Measurements from ENCODE around the gene SLFN5.

SLFN5 gene

DNA sequence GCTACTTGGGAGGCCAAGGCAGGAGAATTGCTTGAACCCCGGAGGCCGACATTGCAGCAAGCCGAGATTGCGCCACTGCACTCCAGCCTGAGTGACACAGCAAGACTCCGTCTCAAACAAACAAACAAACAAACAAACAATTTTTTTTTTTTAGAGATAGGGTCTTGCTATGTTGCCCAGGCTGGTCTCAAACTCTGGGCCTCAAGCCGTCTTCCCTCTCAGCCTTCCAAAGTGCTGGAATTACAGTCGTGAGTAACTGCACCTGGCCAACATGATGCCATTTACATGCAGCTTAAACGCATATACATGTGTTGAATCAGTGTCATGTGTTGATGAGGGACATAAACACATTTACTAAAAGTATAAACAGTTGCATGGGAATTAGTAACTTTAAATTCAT lies 2.0 kb upstream of the SLFN5 start:
- 0 out of 2 replicates have a peak, but pooled peaks cover 2% of the 10 kb centered on the region for H3K4me1 ChIP-seq (ENCODE audit: control insufficient read depth, insufficient read depth, low read length)
- WGBS (ENCODE audit: insufficient coverage, insufficient read length): no CpG with 5 or more reads among the region's 8 CpGs
- H3K36me3 ChIP-seq (ENCODE audit: control insufficient read depth, insufficient read depth, low read length): no peaks in the 10 kb centered on the region
- H3K27ac ChIP-seq (ENCODE audit: low read length): no peak overlapping the region
- no peaks in the 10 kb centered on the region for H3K27me3 ChIP-seq (ENCODE audit: control insufficient read depth, insufficient read depth, low read length)
- no peak overlapping the region for H3K4me3 ChIP-seq (ENCODE audit: low read length)
- no peaks in the 10 kb centered on the region for H3K9me3 ChIP-seq (ENCODE audit: control insufficient read depth, insufficient read depth, low read length)
- no peak for DNase-seq (ENCODE audit: low read depth, low spot score)

- Histone ChIP-seq H3K4me1 (ENCODE audit: control insufficient read depth, insufficient read depth, low read length) (0 out of 2 replicates have a peak, but pooled peaks cover 2% of the 10 kb centered on the region), H3K27ac (ENCODE audit: low read length) (no peak overlapping the region), H3K9me3 (ENCODE audit: control insufficient read depth, insufficient read depth, low read length) (no peaks in the 10 kb centered on the region), H3K4me3 (ENCODE audit: low read length) (no peak overlapping the region; the same call in 1 of the 2 replicates), H3K27me3 (ENCODE audit: control insufficient read depth, insufficient read depth, low read length) (no peaks in the 10 kb centered on the region), H3K36me3 (ENCODE audit: control insufficient read depth, insufficient read depth, low read length) (no peaks in the 10 kb centered on the region)
- no peak for DNase-seq (ENCODE audit: low read depth, low spot score)
- WGBS (ENCODE audit: insufficient coverage, insufficient read length): no CpG with 5 or more reads among the region's 19 CpGs
These were observed 1.4 kb upstream of the SLFN5 start for GRCh38 chr17:35241520-35241919.

GRCh38 chr17:35242158-35242804 lies 591 bp upstream of the SLFN5 start:
- Histone ChIP-seq H3K4me1 (ENCODE audit: control insufficient read depth, insufficient read depth, low read length) (0 out of 2 replicates have a peak, but pooled peaks cover 2% of the 10 kb centered on the region), H3K4me3 (ENCODE audit: low read length) (peak overlapping the region; percentile 80; the same call in 1 of the 2 replicates), H3K9me3 (ENCODE audit: control insufficient read depth, insufficient read depth, low read length) (no peaks in the 10 kb centered on the region), H3K36me3 (ENCODE audit: control insufficient read depth, insufficient read depth, low read length) (no peaks in the 10 kb centered on the region), H3K27ac (ENCODE audit: low read length) (no peak overlapping the region), H3K27me3 (ENCODE audit: control insufficient read depth, insufficient read depth, low read length) (no peaks in the 10 kb centered on the region)
- no CpG with 5 or more reads among the region's 43 CpGs for WGBS (ENCODE audit: insufficient coverage, insufficient read length)
- DNase-seq (ENCODE audit: low read depth, low spot score): peak; percentile 60

GRCh38 chr17:35243561-35244340 lies 879 bp downstream of the SLFN5 start:
- Histone ChIP-seq H3K36me3 (ENCODE audit: control insufficient read depth, insufficient read depth, low read length) (no peaks in the 10 kb centered on the region), H3K27ac (ENCODE audit: low read length) (no peak overlapping the region), H3K27me3 (ENCODE audit: control insufficient read depth, insufficient read depth, low read length) (no peaks in the 10 kb centered on the region), H3K9me3 (ENCODE audit: control insufficient read depth, insufficient read depth, low read length) (no peaks in the 10 kb centered on the region), H3K4me1 (ENCODE audit: control insufficient read depth, insufficient read depth, low read length) (0 out of 2 replicates have a peak, but pooled peaks cover 2% of the 10 kb centered on the region), H3K4me3 (ENCODE audit: low read length) (peak overlapping the region; percentile 80; the same call in 1 of the 2 replicates)
- no peak for DNase-seq (ENCODE audit: low read depth, low spot score)
- WGBS (ENCODE audit: insufficient coverage, insufficient read length): no CpG with 5 or more reads among the region's 14 CpGs

GRCh38 chr17:35244341-35245195 lies 1.7 kb downstream of the SLFN5 start:
- DNase-seq (ENCODE audit: low read depth, low spot score): no peak
- H3K27ac ChIP-seq (ENCODE audit: low read length): no peak overlapping the region
- no peaks in the 10 kb centered on the region for H3K36me3 ChIP-seq (ENCODE audit: control insufficient read depth, insufficient read depth, low read length)
- no peaks in the 10 kb centered on the region for H3K27me3 ChIP-seq (ENCODE audit: control insufficient read depth, insufficient read depth, low read length)
- no peak overlapping the region for H3K4me3 ChIP-seq (ENCODE audit: low read length)
- no peaks in the 10 kb centered on the region for H3K9me3 ChIP-seq (ENCODE audit: control insufficient read depth, insufficient read depth, low read length)
- WGBS (ENCODE audit: insufficient coverage, insufficient read length): no CpG with 5 or more reads among the region's 13 CpGs
- H3K4me1 ChIP-seq (ENCODE audit: control insufficient read depth, insufficient read depth, low read length): 0 out of 2 replicates have a peak, but pooled peaks cover 2% of the 10 kb centered on the region

DNA sequence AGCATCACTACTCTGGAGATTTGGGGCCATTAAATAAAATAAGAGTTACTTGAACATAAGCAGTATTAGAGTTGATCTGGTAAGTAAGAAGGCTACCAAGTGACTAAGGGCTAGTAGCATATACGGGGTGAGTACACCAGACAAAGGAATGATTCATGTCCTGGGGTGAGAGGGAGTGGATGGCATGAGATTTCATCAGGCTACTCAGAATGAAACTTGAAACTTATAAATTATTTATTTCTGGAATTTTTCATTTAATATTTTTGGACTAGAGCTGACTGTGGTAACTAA lies 2.3 kb downstream of the SLFN5 start:
- no peak for DNase-seq (ENCODE audit: low read depth, low spot score)
- Histone ChIP-seq H3K4me3 (ENCODE audit: low read length) (no peak overlapping the region), H3K36me3 (ENCODE audit: control insufficient read depth, insufficient read depth, low read length) (no peaks in the 10 kb centered on the region), H3K4me1 (ENCODE audit: control insufficient read depth, insufficient read depth, low read length) (0 out of 2 replicates have a peak, but pooled peaks cover 2% of the 10 kb centered on the region), H3K9me3 (ENCODE audit: control insufficient read depth, insufficient read depth, low read length) (no peaks in the 10 kb centered on the region), H3K27ac (ENCODE audit: low read length) (no peak overlapping the region), H3K27me3 (ENCODE audit: control insufficient read depth, insufficient read depth, low read length) (no peaks in the 10 kb centered on the region)
- WGBS (ENCODE audit: insufficient coverage, insufficient read length): no CpG with 5 or more reads among the region's 1 CpG

GRCh38 chr17:35252651-35253050 lies 9.8 kb downstream of the SLFN5 start:
- no peaks in the 10 kb centered on the region for H3K4me1 ChIP-seq (ENCODE audit: control insufficient read depth, insufficient read depth, low read length)
- DNase-seq (ENCODE audit: low read depth, low spot score): no peak
- no peaks in the 10 kb centered on the region for H3K27me3 ChIP-seq (ENCODE audit: control insufficient read depth, insufficient read depth, low read length)
- H3K36me3 ChIP-seq (ENCODE audit: control insufficient read depth, insufficient read depth, low read length): no peaks in the 10 kb centered on the region
- H3K4me3 ChIP-seq (ENCODE audit: low read length): no peak overlapping the region
- no peaks in the 10 kb centered on the region for H3K9me3 ChIP-seq (ENCODE audit: control insufficient read depth, insufficient read depth, low read length)
- no CpG with 5 or more reads among the region's 2 CpGs for WGBS (ENCODE audit: insufficient coverage, insufficient read length)
- H3K27ac ChIP-seq (ENCODE audit: low read length): no peak overlapping the region

GRCh38 chr17:35254107-35254773 lies 11.4 kb downstream of the SLFN5 start:
- DNase-seq (ENCODE audit: low read depth, low spot score): no peak
- no CpG with 5 or more reads among the region's 8 CpGs for WGBS (ENCODE audit: insufficient coverage, insufficient read length)
- H3K27ac ChIP-seq (ENCODE audit: low read length): no peak overlapping the region
- H3K27me3 ChIP-seq (ENCODE audit: control insufficient read depth, insufficient read depth, low read length): no peaks in the 10 kb centered on the region
- no peaks in the 10 kb centered on the region for H3K36me3 ChIP-seq (ENCODE audit: control insufficient read depth, insufficient read depth, low read length)
- no peaks in the 10 kb centered on the region for H3K4me1 ChIP-seq (ENCODE audit: control insufficient read depth, insufficient read depth, low read length)
- no peak overlapping the region for H3K4me3 ChIP-seq (ENCODE audit: low read length)
- H3K9me3 ChIP-seq (ENCODE audit: control insufficient read depth, insufficient read depth, low read length): no peaks in the 10 kb centered on the region

DNA sequence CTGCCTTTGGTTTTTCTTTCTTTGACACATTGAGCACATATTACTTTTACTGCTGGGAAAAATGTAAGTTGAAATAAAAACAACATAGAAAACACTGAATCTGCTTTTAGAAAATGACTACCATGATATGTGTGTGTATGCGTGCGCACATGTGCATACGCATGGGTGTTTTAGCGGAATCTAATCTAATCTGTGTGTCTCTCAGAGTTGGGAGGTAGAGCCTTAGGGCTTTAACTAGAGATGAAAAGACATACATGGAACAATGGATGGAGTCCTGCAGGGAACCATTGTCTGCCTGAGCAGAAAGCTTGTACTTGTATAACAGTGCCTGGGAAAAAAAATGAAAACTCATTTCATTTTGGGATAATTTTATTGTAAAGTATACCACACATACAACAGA lies 12.4 kb downstream of the SLFN5 start:
- Histone ChIP-seq H3K4me1 (ENCODE audit: control insufficient read depth, insufficient read depth, low read length) (no peaks in the 10 kb centered on the region), H3K4me3 (ENCODE audit: low read length) (no peak overlapping the region), H3K9me3 (ENCODE audit: control insufficient read depth, insufficient read depth, low read length) (no peaks in the 10 kb centered on the region), H3K27ac (ENCODE audit: low read length) (no peak overlapping the region), H3K27me3 (ENCODE audit: control insufficient read depth, insufficient read depth, low read length) (no peaks in the 10 kb centered on the region), H3K36me3 (ENCODE audit: control insufficient read depth, insufficient read depth, low read length) (no peaks in the 10 kb centered on the region)
- DNase-seq (ENCODE audit: low read depth, low spot score): no peak
- no CpG with 5 or more reads among the region's 4 CpGs for WGBS (ENCODE audit: insufficient coverage, insufficient read length)

- Histone ChIP-seq H3K27ac (ENCODE audit: low read length) (no peak overlapping the region), H3K9me3 (ENCODE audit: control insufficient read depth, insufficient read depth, low read length) (no peaks in the 10 kb centered on the region), H3K4me3 (ENCODE audit: low read length) (no peak overlapping the region), H3K36me3 (ENCODE audit: control insufficient read depth, insufficient read depth, low read length) (no peaks in the 10 kb centered on the region), H3K27me3 (ENCODE audit: control insufficient read depth, insufficient read depth, low read length) (no peaks in the 10 kb centered on the region), H3K4me1 (ENCODE audit: control insufficient read depth, insufficient read depth, low read length) (no peaks in the 10 kb centered on the region)
- no peak for DNase-seq (ENCODE audit: low read depth, low spot score)
- no CpG with 5 or more reads among the region's 5 CpGs for WGBS (ENCODE audit: insufficient coverage, insufficient read length)
These were observed 13.8 kb downstream of the SLFN5 start for GRCh38 chr17:35256629-35257028.

Measured in iPS DF 6.9 (cell line).